SU-DHL-6 (cell line): ENCODE measurements around the gene TBL1X.

ENCODE experiments used
- H2AFZ ChIP-seq: fragments of 200-600 bp; sonication (generic); 2 replicates; pipeline ENCODE4 v1.6.1; 2014; ENCODE audit warnings: low read depth, mild to moderate bottlenecking, moderate library complexity, mixed read lengths, antibody characterized with exemption, low read length; ENCODE audit not compliant: severe bottlenecking
- H3F3A ChIP-seq: fragments of 200-600 bp; shearing (Covaris generic); 2 replicates; pipeline ENCODE4 v1.6.0; 2016; ENCODE audit warnings: antibody characterized with exemption, mild to moderate bottlenecking; ENCODE audit not compliant: insufficient read depth
- H3K27ac ChIP-seq: fragments of 200-600 bp; sonication (generic); 2 replicates; pipeline ENCODE4 v1.5.1; 2016; ENCODE audit warnings: low read depth, mild to moderate bottlenecking, low read length, moderate library complexity, mixed read lengths
- H3K27me3 ChIP-seq: fragments of 200-600 bp; sonication (generic), shearing (Covaris generic); 2 replicates; pipeline ENCODE4 v1.6.0; 2014; ENCODE audit warnings: mild to moderate bottlenecking, low read length
- H3K36me3 ChIP-seq: fragments of 200-600 bp; sonication (generic); 2 replicates; pipeline ENCODE4 v1.6.1; 2014; ENCODE audit warnings: mild to moderate bottlenecking, low read length, mixed read lengths
- H3K4me2 ChIP-seq: fragments of 300-600, 200-600 bp; shearing (Covaris generic), sonication (generic); 2 replicates; pipeline ENCODE4 v1.6.0; 2014; ENCODE audit warnings: low read length, low read depth, mild to moderate bottlenecking; ENCODE audit not compliant: poor library complexity, severe bottlenecking
- H3K4me3 ChIP-seq: fragments of 200-600 bp; sonication (generic); 2 replicates; pipeline ENCODE4 v1.5.1; 2014; ENCODE audit warnings: antibody characterized with exemption, low read length, mild to moderate bottlenecking, mixed read lengths; ENCODE audit not compliant: insufficient read depth, poor library complexity, severe bottlenecking
- H3K79me2 ChIP-seq: fragments of 200-600 bp; sonication (generic); 2 replicates; pipeline ENCODE4 v1.6.1; 2014; ENCODE audit warnings: mild to moderate bottlenecking, low read length, moderate library complexity; ENCODE audit not compliant: insufficient read depth
- H3K9ac ChIP-seq: fragments of 200-600 bp; sonication (generic); 2 replicates; pipeline ENCODE4 v1.7.0; 2014; ENCODE audit warnings: mild to moderate bottlenecking, low read length
- H3K9me2 ChIP-seq: fragments of 200-600 bp; sonication (generic); replicated peaks from 2 replicates; pipeline ENCODE4 v1.6.1; 2014; ENCODE audit warnings: low read length; ENCODE audit not compliant: insufficient read depth
- H3K9me3 ChIP-seq: fragments of 200-600 bp; sonication (generic); 2 replicates; pipeline ENCODE4 v1.6.1; 2014; ENCODE audit warnings: low read length, mixed read lengths; ENCODE audit not compliant: insufficient read depth
- H4K20me1 ChIP-seq: fragments of 200-600 bp; sonication (generic); 2 replicates; pipeline ENCODE4 v1.6.1; 2014; ENCODE audit warnings: low read depth, mild to moderate bottlenecking, antibody characterized with exemption, low read length, moderate library complexity, mixed read lengths
- EZH2phosphoT487 ChIP-seq: fragments of 200-600 bp; sonication (generic), shearing (Covaris generic); conservative IDR thresholded peaks from 2 replicates; pipeline ENCODE4 v1.6.1; 2018; ENCODE audit warnings: mild to moderate bottlenecking, antibody characterized with exemption, low read length, moderate library complexity, mixed read lengths
- TF ChIP-seq, protein P1 (sequence below): fragments of 200-600 bp; sonication (generic); IDR thresholded peaks from one replicate; pipeline ENCODE4 v1.5.1; 2017; ENCODE audit warnings: antibody characterized with exemption, mild to moderate bottlenecking, low read length, moderate library complexity; ENCODE audit not compliant: insufficient read depth, poor library complexity, severe bottlenecking

Gene TBL1X

DNA sequence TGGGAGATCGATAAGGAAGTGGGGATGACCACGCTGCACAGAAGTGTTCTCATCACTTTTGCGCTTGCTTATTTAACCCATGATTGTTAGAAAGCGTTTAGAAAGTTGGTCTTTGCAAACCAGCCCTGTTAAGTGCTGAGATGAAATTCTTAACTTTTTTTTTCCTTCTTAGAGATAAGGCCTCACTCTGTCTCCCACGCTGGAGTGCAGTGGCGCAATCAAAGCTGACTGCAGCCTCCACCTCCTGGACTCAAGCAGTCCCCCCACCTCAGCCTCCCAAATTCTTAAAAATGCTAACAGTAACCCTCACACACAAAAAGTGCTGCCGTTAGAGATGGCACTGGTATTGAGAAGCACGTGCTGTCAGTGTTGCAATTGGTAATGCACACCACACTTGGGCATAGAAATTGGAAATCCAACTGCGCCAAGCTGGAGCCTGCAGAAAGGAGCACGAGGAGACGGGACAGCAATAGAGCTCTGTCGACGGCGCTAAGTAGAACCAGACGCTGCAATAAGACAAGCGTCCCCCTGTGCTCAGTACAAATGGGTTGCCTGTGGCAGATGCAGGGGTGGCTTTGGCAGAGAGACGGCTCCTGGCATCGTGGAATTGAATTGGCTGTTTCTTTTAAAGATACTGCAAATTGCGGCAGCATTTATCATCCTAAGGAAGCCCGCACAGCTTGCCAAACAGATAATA, 113.4 kb downstream of the TBL1X start:
- Histone ChIP-seq H3K9me2 (no peaks in the 10 kb centered on the region), H3K27ac (no peak overlapping the region), H3F3A (no peaks in the 10 kb centered on the region), H4K20me1 (no peaks in the 10 kb centered on the region), H3K4me3 (no peak overlapping the region), H2AFZ (no peak overlapping the region), H3K27me3 (no peaks in the 10 kb centered on the region), H3K36me3 (no peaks in the 10 kb centered on the region), H3K4me2 (no peak overlapping the region), H3K9me3 (no peaks in the 10 kb centered on the region), H3K79me2 (0 out of 2 replicates have a peak, but pooled peaks cover 3% of the 10 kb centered on the region), H3K9ac (no peak overlapping the region)
- no peak for TF ChIP-seq EZH2phosphoT487
- TF ChIP-seq, protein P1, sequence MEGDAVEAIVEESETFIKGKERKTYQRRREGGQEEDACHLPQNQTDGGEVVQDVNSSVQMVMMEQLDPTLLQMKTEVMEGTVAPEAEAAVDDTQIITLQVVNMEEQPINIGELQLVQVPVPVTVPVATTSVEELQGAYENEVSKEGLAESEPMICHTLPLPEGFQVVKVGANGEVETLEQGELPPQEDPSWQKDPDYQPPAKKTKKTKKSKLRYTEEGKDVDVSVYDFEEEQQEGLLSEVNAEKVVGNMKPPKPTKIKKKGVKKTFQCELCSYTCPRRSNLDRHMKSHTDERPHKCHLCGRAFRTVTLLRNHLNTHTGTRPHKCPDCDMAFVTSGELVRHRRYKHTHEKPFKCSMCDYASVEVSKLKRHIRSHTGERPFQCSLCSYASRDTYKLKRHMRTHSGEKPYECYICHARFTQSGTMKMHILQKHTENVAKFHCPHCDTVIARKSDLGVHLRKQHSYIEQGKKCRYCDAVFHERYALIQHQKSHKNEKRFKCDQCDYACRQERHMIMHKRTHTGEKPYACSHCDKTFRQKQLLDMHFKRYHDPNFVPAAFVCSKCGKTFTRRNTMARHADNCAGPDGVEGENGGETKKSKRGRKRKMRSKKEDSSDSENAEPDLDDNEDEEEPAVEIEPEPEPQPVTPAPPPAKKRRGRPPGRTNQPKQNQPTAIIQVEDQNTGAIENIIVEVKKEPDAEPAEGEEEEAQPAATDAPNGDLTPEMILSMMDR, result no peak

GRCh38 chrX:9581771-9582385, 117.0 kb downstream of the TBL1X start:
- TF ChIP-seq, protein P1, result no peak
- TF ChIP-seq EZH2phosphoT487, result no peak
- Histone ChIP-seq H3K4me2 (no peak overlapping the region), H3K9me2 (no peaks in the 10 kb centered on the region), H3K9me3 (no peaks in the 10 kb centered on the region), H3K27me3 (no peaks in the 10 kb centered on the region), H3K79me2 (no peaks in the 10 kb centered on the region), H4K20me1 (no peaks in the 10 kb centered on the region), H3K27ac (no peak overlapping the region), H3F3A (no peaks in the 10 kb centered on the region), H3K36me3 (no peaks in the 10 kb centered on the region), H3K4me3 (no peak overlapping the region), H2AFZ (no peak overlapping the region), H3K9ac (no peak overlapping the region)

DNA sequence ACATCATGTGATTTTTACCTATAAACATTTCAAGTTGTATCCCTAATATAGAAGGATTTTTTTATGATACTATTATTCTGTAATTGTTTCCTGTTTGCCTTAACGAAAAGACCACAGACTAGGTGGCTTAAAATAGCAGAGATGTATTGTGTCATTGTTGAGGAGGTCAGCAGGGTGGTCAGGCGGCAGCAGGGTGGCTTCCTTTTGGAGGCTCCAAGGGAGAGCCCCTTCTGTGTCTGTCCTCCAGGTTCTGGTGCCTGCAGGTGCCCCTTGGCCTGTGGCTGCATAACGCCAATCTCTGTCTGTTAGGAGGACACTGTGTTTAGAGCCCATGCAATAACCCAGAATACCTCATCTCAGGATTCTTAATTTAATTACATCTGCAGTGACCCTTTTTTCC, 118.1 kb downstream of the TBL1X start:
- Histone ChIP-seq H3K27ac (no peak overlapping the region), H3K4me2 (no peak overlapping the region), H4K20me1 (no peaks in the 10 kb centered on the region), H3K27me3 (no peaks in the 10 kb centered on the region), H2AFZ (no peak overlapping the region), H3F3A (no peaks in the 10 kb centered on the region), H3K9me2 (no peaks in the 10 kb centered on the region), H3K79me2 (no peaks in the 10 kb centered on the region), H3K4me3 (no peak overlapping the region), H3K9ac (no peak overlapping the region), H3K36me3 (no peaks in the 10 kb centered on the region), H3K9me3 (no peaks in the 10 kb centered on the region)
- TF ChIP-seq, protein P1, result no peak
- TF ChIP-seq EZH2phosphoT487, result no peak
